Measurements from ENCODE around the gene MTMR8.
A peak's percentile ranks its signal among the peaks of the same experiment; 100 is the strongest.
"Not testable (repeated sequence)": the region's sequence is repeated elsewhere in the genome, so short reads cannot be mapped to it uniquely, and the experiment has no call there.

MTMR8 gene

GRCh38 chrX:64394059-64394873, 986 bp downstream of the MTMR8 start:
- 54 to 57% methylated on average over 10 to 12 of the region's 12 CpGs for WGBS, 2 experiments
- Histone ChIP-seq H3K27ac (ENCODE audit: insufficient read depth, low read depth, low read length, poor library complexity, severe bottlenecking) (no peak overlapping the region), H3K9me3 (ENCODE audit: control insufficient read depth, low read length) (no peaks in the 10 kb centered on the region), H3K36me3 (ENCODE audit: control insufficient read depth, insufficient read depth, low read length) (no peaks in the 10 kb centered on the region), H3K4me3 (ENCODE audit: insufficient read depth, low read depth, low read length) (peak overlapping the region; percentile 41), H3K27me3 (ENCODE audit: control insufficient read depth, insufficient read depth, low read length, poor library complexity, severe bottlenecking) (no peaks in the 10 kb centered on the region), H3K4me1 (ENCODE audit: control insufficient read depth, insufficient read depth, low read length) (peaks cover 5% of the 10 kb centered on the region)

GRCh38 chrX:64389489-64389888, 5.8 kb downstream of the MTMR8 start:
- H3K36me3 ChIP-seq (ENCODE audit: control insufficient read depth, insufficient read depth, low read length) = no peaks in the 10 kb centered on the region
- H3K9me3 ChIP-seq (ENCODE audit: control insufficient read depth, low read length) = no peaks in the 10 kb centered on the region
- H3K4me3 ChIP-seq (ENCODE audit: insufficient read depth, low read depth, low read length) = no peak overlapping the region
- no peaks in the 10 kb centered on the region for H3K27me3 ChIP-seq (ENCODE audit: control insufficient read depth, insufficient read depth, low read length, poor library complexity, severe bottlenecking)
- peaks cover 2% of the 10 kb centered on the region for H3K4me1 ChIP-seq (ENCODE audit: control insufficient read depth, insufficient read depth, low read length)
- H3K27ac ChIP-seq (ENCODE audit: insufficient read depth, low read depth, low read length, poor library complexity, severe bottlenecking) = no peak overlapping the region

DNA sequence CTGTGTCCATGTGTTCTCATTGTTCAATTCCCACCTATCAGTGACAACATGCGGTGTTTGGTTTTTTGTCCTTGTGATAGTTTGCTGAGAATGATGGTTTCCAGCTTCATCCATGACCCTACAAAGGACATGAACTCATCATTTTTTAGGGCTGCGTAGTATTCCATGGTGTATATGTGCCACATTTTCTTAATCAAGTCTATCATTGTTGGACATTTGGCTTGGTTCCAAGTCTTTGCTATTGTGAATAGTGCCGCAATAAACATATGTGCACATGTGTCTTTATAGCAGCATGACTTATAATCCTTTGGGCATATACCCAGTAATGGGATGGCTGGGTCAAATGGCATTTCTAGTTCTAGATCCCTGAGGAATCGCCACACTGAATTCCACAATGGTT, 14.5 kb downstream of the MTMR8 start:
- H3K9me3 ChIP-seq (ENCODE audit: control insufficient read depth, low read length); H3K27ac ChIP-seq (ENCODE audit: insufficient read depth, low read depth, low read length, poor library complexity, severe bottlenecking); H3K4me1 ChIP-seq (ENCODE audit: control insufficient read depth, insufficient read depth, low read length); H3K4me3 ChIP-seq (ENCODE audit: insufficient read depth, low read depth, low read length); H3K27me3 ChIP-seq (ENCODE audit: control insufficient read depth, insufficient read depth, low read length, poor library complexity, severe bottlenecking); H3K36me3 ChIP-seq (ENCODE audit: control insufficient read depth, insufficient read depth, low read length): not testable (repeated sequence)
- WGBS, 2 experiments = 71 to 91% methylated on average over 1 to 2 of the region's 4 CpGs

- no CpG with 5 or more reads among the region's 1 CpG for WGBS, 2 experiments
Measured at GRCh38 chrX:64379924-64380323, 15.3 kb downstream of the MTMR8 start.

DNA sequence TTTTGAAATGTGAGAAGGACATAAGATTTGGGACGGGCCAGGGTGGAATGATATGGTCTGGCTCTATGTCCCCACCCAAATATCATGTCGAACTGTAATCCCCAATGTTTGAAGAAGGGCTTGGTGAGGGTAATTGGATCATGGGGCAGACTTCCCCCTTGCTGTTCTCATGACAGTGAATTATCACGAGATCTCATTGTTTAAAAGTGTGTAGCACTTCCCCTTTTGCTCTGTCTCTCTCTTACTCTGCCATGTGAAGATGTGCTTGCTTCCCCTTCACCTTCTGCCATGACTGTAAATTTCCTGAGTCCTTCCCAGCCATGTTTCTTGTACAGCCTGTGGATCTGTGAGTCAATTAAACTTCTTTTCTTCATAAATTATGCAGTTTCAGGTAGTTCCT, 17.5 kb downstream of the MTMR8 start:
- no peak overlapping the region for H3K27ac ChIP-seq (ENCODE audit: insufficient read depth, low read depth, low read length, poor library complexity, severe bottlenecking)
- H3K4me3 ChIP-seq (ENCODE audit: insufficient read depth, low read depth, low read length) = no peak overlapping the region
- 85 to 97% methylated on average over 3 of the region's 3 CpGs for WGBS, 2 experiments
- no peaks in the 10 kb centered on the region for H3K36me3 ChIP-seq (ENCODE audit: control insufficient read depth, insufficient read depth, low read length)
- no peaks in the 10 kb centered on the region for H3K27me3 ChIP-seq (ENCODE audit: control insufficient read depth, insufficient read depth, low read length, poor library complexity, severe bottlenecking)
- H3K9me3 ChIP-seq (ENCODE audit: control insufficient read depth, low read length) = no peaks in the 10 kb centered on the region
- no peaks in the 10 kb centered on the region for H3K4me1 ChIP-seq (ENCODE audit: control insufficient read depth, insufficient read depth, low read length)

More at GRCh38 chrX:64379924-64380323, 15.3 kb downstream of the MTMR8 start:
- Histone ChIP-seq H3K27me3 (ENCODE audit: control insufficient read depth, insufficient read depth, low read length, poor library complexity, severe bottlenecking) (no peaks in the 10 kb centered on the region), H3K4me3 (ENCODE audit: insufficient read depth, low read depth, low read length) (no peak overlapping the region), H3K27ac (ENCODE audit: insufficient read depth, low read depth, low read length, poor library complexity, severe bottlenecking) (no peak overlapping the region), H3K36me3 (ENCODE audit: control insufficient read depth, insufficient read depth, low read length) (no peaks in the 10 kb centered on the region), H3K9me3 (ENCODE audit: control insufficient read depth, low read length) (no peaks in the 10 kb centered on the region), H3K4me1 (ENCODE audit: control insufficient read depth, insufficient read depth, low read length) (no peaks in the 10 kb centered on the region)

- 93 to 94% methylated on average over 5 of the region's 5 CpGs for WGBS, 2 experiments
- Histone ChIP-seq H3K36me3 (ENCODE audit: control insufficient read depth, insufficient read depth, low read length) (no peaks in the 10 kb centered on the region), H3K9me3 (ENCODE audit: control insufficient read depth, low read length) (no peaks in the 10 kb centered on the region), H3K4me3 (ENCODE audit: insufficient read depth, low read depth, low read length) (no peak overlapping the region), H3K4me1 (ENCODE audit: control insufficient read depth, insufficient read depth, low read length) (no peaks in the 10 kb centered on the region), H3K27ac (ENCODE audit: insufficient read depth, low read depth, low read length, poor library complexity, severe bottlenecking) (no peak overlapping the region), H3K27me3 (ENCODE audit: control insufficient read depth, insufficient read depth, low read length, poor library complexity, severe bottlenecking) (no peaks in the 10 kb centered on the region)
Measured at GRCh38 chrX:64352081-64352480, 43.2 kb downstream of the MTMR8 start.

GRCh38 chrX:64350521-64350920, 44.7 kb downstream of the MTMR8 start:
- WGBS, 2 experiments = no CpG with 5 or more reads among the region's 1 CpG
- Histone ChIP-seq H3K27ac (ENCODE audit: insufficient read depth, low read depth, low read length, poor library complexity, severe bottlenecking) (no peak overlapping the region), H3K36me3 (ENCODE audit: control insufficient read depth, insufficient read depth, low read length) (no peaks in the 10 kb centered on the region), H3K4me1 (ENCODE audit: control insufficient read depth, insufficient read depth, low read length) (no peaks in the 10 kb centered on the region), H3K9me3 (ENCODE audit: control insufficient read depth, low read length) (no peaks in the 10 kb centered on the region), H3K27me3 (ENCODE audit: control insufficient read depth, insufficient read depth, low read length, poor library complexity, severe bottlenecking) (no peaks in the 10 kb centered on the region), H3K4me3 (ENCODE audit: insufficient read depth, low read depth, low read length) (no peak overlapping the region)

GRCh38 chrX:64350047-64350446, 45.2 kb downstream of the MTMR8 start:
- WGBS, 2 experiments = no CpG with 5 or more reads among the region's 4 CpGs
- Histone ChIP-seq H3K36me3 (ENCODE audit: control insufficient read depth, insufficient read depth, low read length) (no peaks in the 10 kb centered on the region), H3K27ac (ENCODE audit: insufficient read depth, low read depth, low read length, poor library complexity, severe bottlenecking) (no peak overlapping the region), H3K4me3 (ENCODE audit: insufficient read depth, low read depth, low read length) (no peak overlapping the region), H3K4me1 (ENCODE audit: control insufficient read depth, insufficient read depth, low read length) (no peaks in the 10 kb centered on the region), H3K9me3 (ENCODE audit: control insufficient read depth, low read length) (no peaks in the 10 kb centered on the region), H3K27me3 (ENCODE audit: control insufficient read depth, insufficient read depth, low read length, poor library complexity, severe bottlenecking) (no peaks in the 10 kb centered on the region)

DNA sequence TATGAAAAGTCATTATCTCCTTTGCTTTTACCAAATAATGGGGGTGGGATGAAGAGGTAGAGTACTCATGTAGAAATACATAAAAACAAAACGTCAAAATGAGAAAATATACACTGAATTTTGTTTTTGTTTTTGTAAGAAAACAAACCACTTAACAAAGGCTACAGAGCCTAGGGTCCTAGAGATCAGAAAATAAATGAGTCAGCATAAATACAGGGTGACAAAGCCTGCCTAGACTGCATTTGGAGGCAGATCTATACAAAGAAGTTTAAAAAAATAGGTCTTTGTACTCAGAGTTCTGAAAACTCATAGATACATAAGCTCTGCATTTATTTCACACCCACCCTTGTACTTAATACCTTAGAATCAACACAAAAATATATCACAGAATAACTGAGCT, 52.4 kb downstream of the MTMR8 start:
- WGBS, 2 experiments = no CpG with 5 or more reads among the region's 1 CpG
- Histone ChIP-seq H3K4me3 (ENCODE audit: insufficient read depth, low read depth, low read length) (no peak overlapping the region), H3K4me1 (ENCODE audit: control insufficient read depth, insufficient read depth, low read length) (no peaks in the 10 kb centered on the region), H3K27ac (ENCODE audit: insufficient read depth, low read depth, low read length, poor library complexity, severe bottlenecking) (no peak overlapping the region), H3K27me3 (ENCODE audit: control insufficient read depth, insufficient read depth, low read length, poor library complexity, severe bottlenecking) (no peaks in the 10 kb centered on the region), H3K36me3 (ENCODE audit: control insufficient read depth, insufficient read depth, low read length) (no peaks in the 10 kb centered on the region), H3K9me3 (ENCODE audit: control insufficient read depth, low read length) (no peaks in the 10 kb centered on the region)

- Histone ChIP-seq H3K4me3 (ENCODE audit: insufficient read depth, low read depth, low read length) (no peak overlapping the region), H3K27ac (ENCODE audit: insufficient read depth, low read depth, low read length, poor library complexity, severe bottlenecking) (no peak overlapping the region), H3K27me3 (ENCODE audit: control insufficient read depth, insufficient read depth, low read length, poor library complexity, severe bottlenecking) (no peaks in the 10 kb centered on the region), H3K36me3 (ENCODE audit: control insufficient read depth, insufficient read depth, low read length) (no peaks in the 10 kb centered on the region), H3K4me1 (ENCODE audit: control insufficient read depth, insufficient read depth, low read length) (no peaks in the 10 kb centered on the region), H3K9me3 (ENCODE audit: control insufficient read depth, low read length) (no peaks in the 10 kb centered on the region)
- WGBS, 2 experiments = 97 to 100% methylated on average over 1 of the region's 1 CpG
Measured at GRCh38 chrX:64338296-64338695, 57.0 kb downstream of the MTMR8 start.

Data from ectodermal cell (in vitro differentiated cells).